Vagina (tissue), 2 donors: Measurements from ENCODE around the gene ITGBL1.

Experiments used
- POLR2A ChIP-seq, 2 donors: fragments of 450-650 bp; IDR thresholded peaks; one replicate each; pipeline ENCODE4 v1.6.1; 2017; ENCODE audit warnings: antibody characterized with exemption in 2 of 2, mild to moderate bottlenecking in 2 of 2, moderate library complexity in 2 of 2
- POLR2AphosphoS5 ChIP-seq, 2 donors: sonication (generic); formaldehyde crosslinking; IDR thresholded peaks; one replicate each; pipeline ENCODE4 v1.9.0; 2017; ENCODE audit warnings: antibody characterized with exemption in 2 of 2, mild to moderate bottlenecking in 2 of 2, low read depth in 1 of 2; ENCODE audit not compliant: insufficient read depth in 1 of 2
- TF ChIP-seq, protein P1 (sequence below), 3 experiments: fragments of 450-650 bp in 2 of 3; fragments of 200-600 bp in 1 of 3; sonication (generic) in 1 of 3; IDR thresholded peaks; one replicate each; pipeline ENCODE4 v1.5.1; 2017 to 2019; ENCODE audit warnings: antibody characterized with exemption in 3 of 3, mild to moderate bottlenecking in 2 of 3, moderate library complexity in 2 of 3

- TF ChIP-seq, protein P1, sequence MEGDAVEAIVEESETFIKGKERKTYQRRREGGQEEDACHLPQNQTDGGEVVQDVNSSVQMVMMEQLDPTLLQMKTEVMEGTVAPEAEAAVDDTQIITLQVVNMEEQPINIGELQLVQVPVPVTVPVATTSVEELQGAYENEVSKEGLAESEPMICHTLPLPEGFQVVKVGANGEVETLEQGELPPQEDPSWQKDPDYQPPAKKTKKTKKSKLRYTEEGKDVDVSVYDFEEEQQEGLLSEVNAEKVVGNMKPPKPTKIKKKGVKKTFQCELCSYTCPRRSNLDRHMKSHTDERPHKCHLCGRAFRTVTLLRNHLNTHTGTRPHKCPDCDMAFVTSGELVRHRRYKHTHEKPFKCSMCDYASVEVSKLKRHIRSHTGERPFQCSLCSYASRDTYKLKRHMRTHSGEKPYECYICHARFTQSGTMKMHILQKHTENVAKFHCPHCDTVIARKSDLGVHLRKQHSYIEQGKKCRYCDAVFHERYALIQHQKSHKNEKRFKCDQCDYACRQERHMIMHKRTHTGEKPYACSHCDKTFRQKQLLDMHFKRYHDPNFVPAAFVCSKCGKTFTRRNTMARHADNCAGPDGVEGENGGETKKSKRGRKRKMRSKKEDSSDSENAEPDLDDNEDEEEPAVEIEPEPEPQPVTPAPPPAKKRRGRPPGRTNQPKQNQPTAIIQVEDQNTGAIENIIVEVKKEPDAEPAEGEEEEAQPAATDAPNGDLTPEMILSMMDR (IDR thresholded peaks at IDR 0.05) = no peak
- TF ChIP-seq POLR2AphosphoS5 (IDR thresholded peaks at IDR 0.05; ENCODE audit: insufficient read depth in 1 of 2, low read depth in 1 of 2) = no peak
- no peak for TF ChIP-seq POLR2A (IDR thresholded peaks at IDR 0.05)
Observed at GRCh38 chr13:101514100-101514499, 61.6 kb downstream of the ITGBL1 start.
